ENCODE data around the gene MLN.

Gene MLN

GRCh38 chr6:33746036-33746600, 57.7 kb downstream of the MLN start:
- ATAC-seq (ENCODE audit: insufficient read depth, low read depth) (no peak), DNase-seq (no peak)
- no peaks in the 10 kb centered on the region for H3K36me3 ChIP-seq (ENCODE audit: insufficient read depth, low read length)
- H4K20me1 ChIP-seq (ENCODE audit: insufficient read depth, low read length): peaks cover 10% of the 10 kb centered on the region; the same call in 1 of the 2 replicates
- H3K9me3 ChIP-seq (ENCODE audit: insufficient read depth, low read length, severe bottlenecking): no peaks in the 10 kb centered on the region
- TF ChIP-seq EZH2 (IDR thresholded peaks at IDR 0.05; ENCODE audit: borderline replicate concordance, low read depth, low read length, severe bottlenecking): no peak
- no peak for TF ChIP-seq CTCF (IDR thresholded peaks at IDR 0.05; ENCODE audit: borderline replicate concordance, extremely low read depth, low read length, poor library complexity, severe bottlenecking)
- H2AFZ ChIP-seq (ENCODE audit: low read depth, low read length): no peak overlapping the region
- H3K27me3 ChIP-seq (ENCODE audit: insufficient read depth, low read length, poor library complexity): peaks cover 4% of the 10 kb centered on the region
- no peaks in the 10 kb centered on the region for H3K4me1 ChIP-seq (ENCODE audit: insufficient read depth, low read length)
- H3K27ac ChIP-seq (ENCODE audit: low read length): no peak overlapping the region
- no peaks in the 10 kb centered on the region for H3K79me2 ChIP-seq (ENCODE audit: insufficient read depth, low read length)
- no peak overlapping the region for H3K9ac ChIP-seq (ENCODE audit: low read depth, low read length)
- H3K4me2 ChIP-seq (ENCODE audit: insufficient read depth, low read length): no peak overlapping the region
- no peak overlapping the region for H3K4me3 ChIP-seq (ENCODE audit: low read depth in 1 of 2, low read length in 2 of 2)

GRCh38 chr6:33745548-33745947, 58.3 kb downstream of the MLN start:
- TF ChIP-seq CTCF (IDR thresholded peaks at IDR 0.05; ENCODE audit: borderline replicate concordance, extremely low read depth, low read length, poor library complexity, severe bottlenecking): no peak
- no peak for TF ChIP-seq EZH2 (IDR thresholded peaks at IDR 0.05; ENCODE audit: borderline replicate concordance, low read depth, low read length, severe bottlenecking)
- Histone ChIP-seq H3K9me3 (ENCODE audit: insufficient read depth, low read length, severe bottlenecking) (no peaks in the 10 kb centered on the region), H3K36me3 (ENCODE audit: insufficient read depth, low read length) (no peaks in the 10 kb centered on the region), H3K27me3 (ENCODE audit: insufficient read depth, low read length, poor library complexity) (peaks cover 4% of the 10 kb centered on the region), H4K20me1 (ENCODE audit: insufficient read depth, low read length) (peaks cover 8% of the 10 kb centered on the region; the same call in 1 of the 2 replicates), H3K9ac (ENCODE audit: low read depth, low read length) (no peak overlapping the region), H3K4me3 (ENCODE audit: low read depth in 1 of 2, low read length in 2 of 2) (no peak overlapping the region), H2AFZ (ENCODE audit: low read depth, low read length) (no peak overlapping the region), H3K27ac (ENCODE audit: low read length) (no peak overlapping the region), H3K4me1 (ENCODE audit: insufficient read depth, low read length) (no peaks in the 10 kb centered on the region), H3K79me2 (ENCODE audit: insufficient read depth, low read length) (no peaks in the 10 kb centered on the region), H3K4me2 (ENCODE audit: insufficient read depth, low read length) (no peak overlapping the region)
- no peak for DNase-seq
- no peak for ATAC-seq (ENCODE audit: insufficient read depth, low read depth)

- Histone ChIP-seq H3K9ac (ENCODE audit: low read depth, low read length) (no peak overlapping the region), H3K4me2 (ENCODE audit: insufficient read depth, low read length) (no peak overlapping the region)
Measured at GRCh38 chr6:33744895-33745546, 58.8 kb downstream of the MLN start.

More at GRCh38 chr6:33744895-33745546, 58.8 kb downstream of the MLN start:
- Histone ChIP-seq H4K20me1 (ENCODE audit: insufficient read depth, low read length) (peaks cover 8% of the 10 kb centered on the region; the same call in 1 of the 2 replicates), H3K27me3 (ENCODE audit: insufficient read depth, low read length, poor library complexity) (peaks cover 4% of the 10 kb centered on the region), H3K36me3 (ENCODE audit: insufficient read depth, low read length) (no peaks in the 10 kb centered on the region), H3K79me2 (ENCODE audit: insufficient read depth, low read length) (no peaks in the 10 kb centered on the region), H3K4me3 (ENCODE audit: low read depth in 1 of 2, low read length in 2 of 2) (no peak overlapping the region), H3K4me1 (ENCODE audit: insufficient read depth, low read length) (no peaks in the 10 kb centered on the region), H2AFZ (ENCODE audit: low read depth, low read length) (no peak overlapping the region), H3K27ac (ENCODE audit: low read length) (no peak overlapping the region), H3K9me3 (ENCODE audit: insufficient read depth, low read length, severe bottlenecking) (no peaks in the 10 kb centered on the region)
- no peak for DNase-seq
- TF ChIP-seq CTCF (IDR thresholded peaks at IDR 0.05; ENCODE audit: borderline replicate concordance, extremely low read depth, low read length, poor library complexity, severe bottlenecking) (no peak), EZH2 (IDR thresholded peaks at IDR 0.05; ENCODE audit: borderline replicate concordance, low read depth, low read length, severe bottlenecking) (no peak)
- ATAC-seq (ENCODE audit: insufficient read depth, low read depth): 0 out of 3 replicates have a peak, but pooled peaks have one; percentile 17

Measured in DND-41 (cell line).